GM12878 (cell line): ENCODE data around the gene EFNA3.

Experiments used
- CEBPB ChIP-seq, 2 experiments: fragments of 150-350 bp in 1 of 2; IDR thresholded peaks; 2 replicates each; pipeline ENCODE4 v1.6.1; 2012 to 2014; ENCODE audit warnings: low read depth in 2 of 2, low read length in 2 of 2, borderline replicate concordance in 1 of 2, inconsistent platforms in 1 of 2
- CHD2 ChIP-seq: IDR thresholded peaks from 2 replicates; pipeline ENCODE4 v1.6.1; 2011; ENCODE audit warnings: low read depth, low read length, improper control_type of control experiment, borderline replicate concordance
- EP300 ChIP-seq, 2 experiments: fragments of 150-350 bp in 1 of 2; IDR thresholded peaks; 2 replicates each; pipeline ENCODE4 v1.6.1; 2011 to 2012; ENCODE audit warnings: low read depth in 2 of 2, low read length in 2 of 2, borderline replicate concordance in 1 of 2, improper control_type of control experiment in 1 of 2, inconsistent platforms in 1 of 2; ENCODE audit not compliant: control insufficient read depth in 1 of 2
- JUND ChIP-seq: IDR thresholded peaks from 2 replicates; pipeline ENCODE4 v1.6.1; 2012; ENCODE audit warnings: low read depth, mild to moderate bottlenecking, low read length, improper control_type of control experiment, moderate library complexity
- MEF2A ChIP-seq: IDR thresholded peaks from 2 replicates; pipeline ENCODE4 v1.6.1; 2011; ENCODE audit warnings: low read depth, mild to moderate bottlenecking, low read length, moderate library complexity; ENCODE audit not compliant: insufficient read depth
- NRF1 ChIP-seq: conservative IDR thresholded peaks from 2 replicates; pipeline ENCODE4 v1.6.1; 2011; ENCODE audit warnings: mild to moderate bottlenecking, low read depth, low read length, improper control_type of control experiment
- POLR2A ChIP-seq: IDR thresholded peaks from 2 replicates; pipeline ENCODE4 v1.6.1; 2011; ENCODE audit warnings: low read depth, mild to moderate bottlenecking, low read length
- POLR2AphosphoS5 ChIP-seq: IDR thresholded peaks from 2 replicates; pipeline ENCODE4 v1.6.1; 2011; ENCODE audit warnings: mild to moderate bottlenecking, low read length, inconsistent platforms
- SIN3A ChIP-seq: IDR thresholded peaks from 2 replicates; pipeline ENCODE4 v1.6.1; 2012; ENCODE audit warnings: low read depth, low read length, improper control_type of control experiment
- ZBTB40 ChIP-seq: fragments of 450-650 bp; IDR thresholded peaks from 2 replicates; pipeline ENCODE4 v1.6.1; 2016; ENCODE audit warnings: mild to moderate bottlenecking, moderate library complexity, borderline replicate concordance

GRCh38 chr1:155099331-155099730, 20.7 kb downstream of the EFNA3 start:
- TF ChIP-seq NRF1: no peak
- TF ChIP-seq ZBTB40: no peak
- no peak for TF ChIP-seq POLR2AphosphoS5
- TF ChIP-seq EP300 (IDR thresholded peaks at IDR 0.05; ENCODE audit: borderline replicate concordance in 1 of 2, control insufficient read depth in 1 of 2, low read depth in 2 of 2, low read length in 2 of 2): no peak
- no peak for TF ChIP-seq JUND
- no peak for TF ChIP-seq SIN3A
- no peak for TF ChIP-seq POLR2A
- no peak for TF ChIP-seq CEBPB (IDR thresholded peaks at IDR 0.05; ENCODE audit: borderline replicate concordance in 1 of 2, low read depth in 2 of 2, low read length in 2 of 2)
- TF ChIP-seq MEF2A: no peak
- TF ChIP-seq CHD2: no peak
